ENCODE measurements around the gene TOR3A.

TOR3A gene

GRCh38 chr1:179077396-179077795 is 4.5 kb upstream of the TOR3A start:
- DNase-seq, result no peak

GRCh38 chr1:179079113-179079761 is 2.6 kb upstream of the TOR3A start:
- DNase-seq, result peak; percentile 83

GRCh38 chr1:179080866-179081686 is 794 bp upstream of the TOR3A start:
- peak; percentile 88 for DNase-seq

- DNase-seq, result peak; percentile 35
These were observed 596 bp downstream of the TOR3A start for GRCh38 chr1:179082333-179082998.

GRCh38 chr1:179082999-179083335 is 1.1 kb downstream of the TOR3A start:
- peak; percentile 61 for DNase-seq

- no peak for DNase-seq
These were observed 1.7 kb downstream of the TOR3A start for GRCh38 chr1:179083533-179083932.

- DNase-seq, result no peak
These were observed 5.8 kb downstream of the TOR3A start for GRCh38 chr1:179087665-179088064.

- DNase-seq, result no peak
These were observed 8.1 kb downstream of the TOR3A start for GRCh38 chr1:179089827-179090482.

GRCh38 chr1:179090522-179090921 is 8.7 kb downstream of the TOR3A start:
- no peak for DNase-seq

- no peak for DNase-seq
These were observed 9.1 kb downstream of the TOR3A start for GRCh38 chr1:179090923-179091322.

GRCh38 chr1:179091691-179092165 is 9.9 kb downstream of the TOR3A start:
- peak; percentile 67 for DNase-seq

- DNase-seq, result no peak
These were observed 11.1 kb downstream of the TOR3A start for GRCh38 chr1:179092896-179093461.

GRCh38 chr1:179094818-179095217 is 12.9 kb downstream of the TOR3A start:
- no peak for DNase-seq

GRCh38 chr1:179095377-179095776 is 13.5 kb downstream of the TOR3A start:
- DNase-seq, result no peak

GRCh38 chr1:179095924-179096323 is 14.1 kb downstream of the TOR3A start:
- DNase-seq, result no peak

GRCh38 chr1:179099891-179100290 is 18.0 kb downstream of the TOR3A start:
- DNase-seq, result no peak

GRCh38 chr1:179101566-179101965 is 19.7 kb downstream of the TOR3A start:
- no peak for DNase-seq

- DNase-seq, result no peak
These were observed 22.1 kb downstream of the TOR3A start for GRCh38 chr1:179103999-179104398.

GRCh38 chr1:179104611-179105250 is 22.9 kb downstream of the TOR3A start:
- DNase-seq, result no peak

- DNase-seq, result no peak
These were observed 23.5 kb downstream of the TOR3A start for GRCh38 chr1:179105393-179105792.

- no peak for DNase-seq
These were observed 26.1 kb downstream of the TOR3A start for GRCh38 chr1:179107706-179108629.

All from inflammatory macrophage treated with lipopolysaccharide for 4 hours (primary cell).